Stimulated activated CD4-positive, alpha-beta T cell treated with anti-CD3 and anti-CD28 coated beads, Interleukin-1b, Interleukin-23, amount 100 ng/mL, for 4 hours (primary cell): Measurements from ENCODE around the gene OLFM2.

ENCODE experiments used
- DNase-seq, 2 donors: peaks; one replicate each; pipeline ENCODE4 v3.0.0-alpha.2; 2020; ENCODE audit warnings: low read depth in 2 of 2

Gene OLFM2

GRCh38 chr19:9906475-9907087, 29.7 kb downstream of the OLFM2 start:
- no peak for DNase-seq

DNA sequence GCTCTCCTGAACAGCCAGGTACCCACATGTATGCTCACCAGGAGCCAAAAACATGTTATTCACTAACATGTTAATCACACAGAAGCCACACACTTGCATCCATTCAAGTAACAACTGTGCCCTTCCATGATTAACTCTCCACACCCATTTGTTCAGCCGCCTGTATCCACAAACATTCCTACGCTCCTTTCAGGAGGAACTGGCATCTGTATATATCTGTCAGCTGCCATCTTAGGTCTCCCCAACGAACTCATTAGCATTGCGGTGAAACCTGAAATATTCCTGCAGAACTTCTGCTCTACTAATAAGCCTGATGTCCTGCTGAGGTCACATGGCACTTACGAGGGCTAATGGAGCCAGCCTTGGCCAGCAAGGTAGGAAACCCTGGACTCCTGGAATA, 33.0 kb downstream of the OLFM2 start:
- no peak for DNase-seq

- DNase-seq = no peak
Measured at GRCh38 chr19:9901642-9902041, 34.7 kb downstream of the OLFM2 start.

- DNase-seq = no peak
Measured at GRCh38 chr19:9901020-9901419, 35.3 kb downstream of the OLFM2 start.

DNA sequence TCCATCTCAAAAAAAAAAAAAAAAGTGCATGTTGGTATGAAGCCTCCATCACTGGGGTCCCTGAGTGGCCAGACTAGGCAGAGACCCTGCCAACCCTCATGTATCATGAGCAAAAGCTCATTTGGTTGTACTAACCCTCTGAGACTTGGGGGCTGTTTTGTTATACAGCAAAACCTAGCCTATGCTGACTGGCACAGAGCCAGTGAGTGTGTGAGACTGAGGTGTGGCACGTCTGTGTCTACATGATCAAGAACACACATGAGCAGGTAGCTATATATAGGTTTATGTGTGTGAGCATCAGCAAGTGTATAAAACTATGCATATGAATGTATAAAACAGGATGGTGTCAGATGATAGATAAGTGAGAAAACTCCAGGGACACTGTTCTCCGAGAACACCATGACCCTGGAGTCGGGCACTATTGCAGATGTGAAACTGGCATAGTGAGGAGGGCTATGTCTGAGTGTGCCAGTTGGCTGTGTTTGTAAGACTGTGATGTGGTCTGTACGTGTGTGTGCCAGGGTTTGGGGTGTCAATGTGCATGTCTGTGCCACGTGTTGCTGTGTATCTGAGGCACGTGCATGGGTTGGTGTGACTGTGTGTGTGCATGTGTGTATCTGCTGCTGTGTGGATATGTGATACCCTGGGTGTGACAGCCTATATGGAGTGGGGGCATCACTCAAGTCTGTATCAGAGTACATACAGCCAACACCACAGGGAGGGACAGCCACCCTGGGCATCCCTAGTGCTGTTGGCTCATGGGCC, 44.5 kb downstream of the OLFM2 start:
- no peak for DNase-seq

- DNase-seq = no peak
Measured at GRCh38 chr19:9885077-9885552, 51.2 kb downstream of the OLFM2 start.

- no peak for DNase-seq
Measured at GRCh38 chr19:9883764-9884163, 52.6 kb downstream of the OLFM2 start.

DNA sequence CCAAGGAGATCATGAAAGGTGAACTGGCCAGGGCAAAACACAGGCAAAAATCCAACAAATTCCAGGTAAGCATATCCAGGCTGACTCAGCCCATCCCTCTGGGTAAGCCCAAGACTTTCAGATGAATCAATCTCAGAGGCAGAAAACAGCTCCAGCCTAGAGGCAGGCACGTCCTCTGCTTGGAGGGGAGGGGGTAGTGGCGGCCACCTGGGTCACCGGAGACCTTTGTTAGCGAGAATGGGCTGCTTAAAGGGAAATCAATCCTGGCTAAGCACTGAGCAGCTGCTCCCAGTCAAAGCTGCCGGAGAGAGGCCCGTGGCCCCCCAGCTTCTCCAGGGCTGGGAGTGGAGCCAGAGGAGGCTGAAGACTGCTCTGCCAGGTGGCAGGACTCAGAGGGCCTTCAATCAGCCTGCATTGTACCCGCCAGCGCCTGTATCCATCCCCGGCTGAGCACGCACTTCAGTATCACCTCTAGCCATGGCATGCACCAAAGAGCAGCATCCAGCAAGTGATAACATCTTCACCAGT, 53.0 kb downstream of the OLFM2 start:
- DNase-seq = no peak

- DNase-seq = no peak
Measured at GRCh38 chr19:9881720-9882119, 54.6 kb downstream of the OLFM2 start.

- DNase-seq = no peak
Measured at GRCh38 chr19:9878511-9879196, 57.7 kb downstream of the OLFM2 start.

- no peak for DNase-seq
Measured at GRCh38 chr19:9877780-9878510, 58.4 kb downstream of the OLFM2 start.

DNA sequence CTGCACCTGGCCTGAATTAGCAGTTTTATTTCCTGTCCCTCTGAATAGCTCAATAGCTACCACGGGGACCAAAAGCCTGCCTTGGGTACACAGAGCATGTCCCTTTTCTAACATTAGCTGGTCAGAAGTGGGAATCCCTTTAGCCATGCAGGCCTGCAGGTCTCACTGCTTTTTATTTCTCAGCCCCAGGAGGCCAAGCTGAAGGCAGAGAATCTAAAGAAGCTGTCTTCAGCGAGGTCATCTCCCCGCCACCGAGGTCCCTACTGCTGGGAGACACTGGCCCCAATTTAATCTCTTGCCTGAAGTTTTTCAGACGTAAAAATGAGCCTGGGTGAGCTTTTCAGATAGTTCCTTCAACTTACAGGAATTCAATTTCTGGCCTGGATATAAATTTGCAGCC, 60.5 kb downstream of the OLFM2 start:
- DNase-seq = no peak

GRCh38 chr19:9875031-9875627, 61.2 kb downstream of the OLFM2 start:
- no peak for DNase-seq

DNA sequence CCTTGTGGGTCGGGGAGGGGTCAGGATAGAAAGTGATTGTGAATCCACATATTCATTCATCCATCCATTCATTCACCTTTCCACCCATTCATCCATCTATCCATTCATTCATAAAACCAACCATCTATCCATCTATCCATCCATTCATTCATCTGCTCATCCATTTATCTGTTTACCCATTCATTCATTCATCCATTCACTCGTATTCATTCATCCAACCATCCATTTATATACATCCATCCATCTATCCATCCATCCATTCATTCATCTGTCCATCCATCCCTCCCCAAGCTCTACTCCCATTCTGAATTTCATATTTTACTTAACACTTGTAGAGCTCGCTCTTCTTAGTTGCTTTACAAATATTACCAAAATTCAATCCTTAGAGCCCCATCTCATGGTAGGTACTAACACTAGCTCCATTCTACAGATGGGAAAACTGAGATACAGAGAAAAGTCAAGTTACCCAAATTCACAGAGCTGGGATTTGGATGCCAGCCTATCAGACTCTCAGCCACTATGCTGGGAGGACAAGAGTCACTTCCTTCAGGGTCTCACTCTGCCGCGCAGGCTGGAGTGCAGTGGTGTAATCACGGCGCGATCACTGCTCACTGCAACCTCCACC, 63.6 kb downstream of the OLFM2 start:
- no peak for DNase-seq

- no peak for DNase-seq
Measured at GRCh38 chr19:9871626-9872338, 64.5 kb downstream of the OLFM2 start.

DNA sequence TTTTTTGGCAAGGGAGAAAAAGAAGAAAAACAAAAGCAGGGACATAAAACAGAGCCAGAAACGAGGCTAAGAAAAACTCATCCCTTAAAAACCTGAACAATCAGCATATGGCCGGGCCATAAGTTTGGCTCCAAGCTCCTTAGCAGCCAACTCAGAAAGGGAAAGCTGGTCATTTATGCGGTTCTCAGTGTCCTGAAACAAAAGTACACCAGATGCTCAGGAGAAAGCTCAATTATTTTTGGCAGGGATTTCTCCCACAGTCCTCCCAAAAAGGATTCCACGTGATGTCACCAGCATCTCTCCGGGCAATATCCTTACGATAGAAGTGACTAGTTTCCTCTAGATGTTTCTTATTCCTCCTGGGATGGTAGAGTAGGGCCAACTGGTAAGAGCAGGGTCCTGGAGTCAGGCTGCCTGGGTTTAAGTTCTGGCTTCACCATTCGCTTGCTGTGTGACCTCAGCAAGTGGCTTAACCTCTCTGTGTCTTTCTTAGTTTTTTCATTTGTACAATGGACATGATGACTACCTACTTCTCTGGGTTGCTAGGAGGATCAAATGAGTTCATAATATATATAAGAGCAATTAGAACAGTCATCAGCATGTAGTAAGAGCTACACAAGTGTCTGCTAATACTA, 67.2 kb downstream of the OLFM2 start:
- no peak for DNase-seq

DNA sequence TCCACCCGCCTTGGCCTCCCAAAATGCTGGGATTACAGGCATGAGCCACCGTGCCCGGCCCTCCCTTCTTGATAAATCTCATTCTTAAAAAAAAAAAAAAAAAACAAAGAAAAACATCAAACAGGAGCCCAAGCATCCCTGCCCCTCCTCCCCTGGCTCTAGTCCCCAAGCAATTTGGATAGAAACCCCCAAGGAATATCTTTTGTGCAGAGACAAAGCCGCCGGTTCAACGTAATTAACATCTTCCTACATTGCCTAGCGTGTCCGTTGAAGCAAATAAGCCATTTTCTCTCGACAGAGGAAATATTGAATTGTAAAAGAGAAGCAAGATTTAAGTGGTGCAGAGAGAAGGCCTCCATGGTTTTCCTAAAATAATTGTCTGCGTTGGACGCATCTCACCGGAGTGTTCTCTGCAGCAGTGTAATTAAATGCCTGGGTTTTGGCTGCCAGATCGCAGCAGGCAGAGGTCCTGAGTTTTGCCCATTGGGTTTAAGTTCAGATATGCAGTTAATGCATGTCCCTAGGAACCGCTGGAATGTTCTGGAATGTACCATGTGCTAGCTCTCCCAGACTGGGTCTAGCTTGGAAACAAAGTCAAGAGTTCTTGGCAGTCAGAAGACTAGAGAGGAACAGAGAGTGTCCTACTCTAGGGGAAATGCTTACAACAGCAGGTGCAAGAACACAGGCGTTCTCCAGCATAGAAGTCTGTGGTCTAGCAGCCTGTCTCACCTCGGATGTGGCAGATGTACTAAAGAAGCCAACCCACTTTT, 70.4 kb downstream of the OLFM2 start:
- no peak for DNase-seq

GRCh38 chr19:9863759-9864158, 72.6 kb downstream of the OLFM2 start:
- no peak for DNase-seq

GRCh38 chr19:9862938-9863337, 73.4 kb downstream of the OLFM2 start:
- DNase-seq = no peak
